GM12801 (cell line): Measurements from ENCODE around the gene SMG6.

Source experiments
- CTCF ChIP-seq: IDR thresholded peaks from one replicate; pipeline ENCODE4 v1.5.1; 2011; ENCODE audit warnings: control low read depth; ENCODE audit not compliant: insufficient read length; ENCODE audit errors: extremely low read depth

The SMG6 gene

GRCh38 chr17:2191785-2192184 is 111.8 kb downstream of the SMG6 start:
- TF ChIP-seq CTCF: no peak

- TF ChIP-seq CTCF: no peak
Observed at GRCh38 chr17:2191227-2191626, 112.4 kb downstream of the SMG6 start.

GRCh38 chr17:2190014-2190413 is 113.6 kb downstream of the SMG6 start:
- TF ChIP-seq CTCF: no peak

- TF ChIP-seq CTCF: no peak
Observed at GRCh38 chr17:2188971-2189630, 114.5 kb downstream of the SMG6 start.

GRCh38 chr17:2187758-2188157 is 115.8 kb downstream of the SMG6 start:
- no peak for TF ChIP-seq CTCF

GRCh38 chr17:2186937-2187336 is 116.6 kb downstream of the SMG6 start:
- no peak for TF ChIP-seq CTCF

- TF ChIP-seq CTCF: no peak
Observed at GRCh38 chr17:2184993-2185931, 118.3 kb downstream of the SMG6 start.
